IMR-90 (cell line): Measurements from ENCODE around the gene TIGD3.

Experiments used
- POLR2A ChIP-seq: IDR thresholded peaks from 2 replicates; pipeline ENCODE4 v1.6.1; 2012; ENCODE audit warnings: mild to moderate bottlenecking, low read depth, low read length
- USF2 ChIP-seq: fragments of 150-350 bp; IDR thresholded peaks from 2 replicates; pipeline ENCODE4 v1.6.1; 2017; ENCODE audit warnings: mild to moderate bottlenecking, antibody characterized with exemption, low read length, low read depth
- TF ChIP-seq, protein P1 (sequence below): conservative IDR thresholded peaks from 2 replicates; pipeline ENCODE4 v1.5.1; 2012; ENCODE audit warnings: mild to moderate bottlenecking, low read depth, low read length, improper control_type of control experiment

DNA sequence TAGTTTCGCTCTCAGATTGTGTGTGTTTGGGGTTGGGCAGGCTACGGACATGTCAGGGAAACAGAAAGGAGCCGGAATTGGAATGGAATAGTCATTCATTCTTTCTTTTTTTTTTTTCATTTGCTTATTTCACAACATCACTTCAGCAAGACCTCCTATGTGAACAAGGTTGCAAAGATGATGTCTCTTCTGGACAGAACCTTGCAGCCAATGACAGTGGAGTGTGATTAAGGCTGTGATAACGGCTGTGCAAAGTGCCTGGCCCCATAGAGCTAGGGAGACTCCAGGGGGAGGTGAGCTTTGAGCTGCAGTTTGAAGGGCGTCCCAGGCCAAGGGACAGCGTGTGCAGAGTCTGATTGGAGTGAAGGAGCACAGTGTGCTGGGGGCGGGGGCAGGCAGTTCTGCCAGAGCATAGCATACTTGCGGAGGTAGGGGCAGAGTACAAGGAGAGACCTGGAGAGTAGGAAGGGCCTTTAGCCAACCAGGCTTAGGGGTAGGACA lies 3.4 kb downstream of the TIGD3 start:
- TF ChIP-seq, protein P1, sequence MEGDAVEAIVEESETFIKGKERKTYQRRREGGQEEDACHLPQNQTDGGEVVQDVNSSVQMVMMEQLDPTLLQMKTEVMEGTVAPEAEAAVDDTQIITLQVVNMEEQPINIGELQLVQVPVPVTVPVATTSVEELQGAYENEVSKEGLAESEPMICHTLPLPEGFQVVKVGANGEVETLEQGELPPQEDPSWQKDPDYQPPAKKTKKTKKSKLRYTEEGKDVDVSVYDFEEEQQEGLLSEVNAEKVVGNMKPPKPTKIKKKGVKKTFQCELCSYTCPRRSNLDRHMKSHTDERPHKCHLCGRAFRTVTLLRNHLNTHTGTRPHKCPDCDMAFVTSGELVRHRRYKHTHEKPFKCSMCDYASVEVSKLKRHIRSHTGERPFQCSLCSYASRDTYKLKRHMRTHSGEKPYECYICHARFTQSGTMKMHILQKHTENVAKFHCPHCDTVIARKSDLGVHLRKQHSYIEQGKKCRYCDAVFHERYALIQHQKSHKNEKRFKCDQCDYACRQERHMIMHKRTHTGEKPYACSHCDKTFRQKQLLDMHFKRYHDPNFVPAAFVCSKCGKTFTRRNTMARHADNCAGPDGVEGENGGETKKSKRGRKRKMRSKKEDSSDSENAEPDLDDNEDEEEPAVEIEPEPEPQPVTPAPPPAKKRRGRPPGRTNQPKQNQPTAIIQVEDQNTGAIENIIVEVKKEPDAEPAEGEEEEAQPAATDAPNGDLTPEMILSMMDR: no peak
- TF ChIP-seq POLR2A (no peak), USF2 (no peak)
